Astrocyte (in vitro differentiated cells and primary cell): ENCODE measurements around the gene PLEKHS1.

Experiments
- EZH2 ChIP-seq: IDR thresholded peaks from 2 replicates; pipeline ENCODE4 v1.6.1; 2012; ENCODE audit warnings: mild to moderate bottlenecking, low read length, inconsistent platforms; ENCODE audit not compliant: insufficient read depth
- TF ChIP-seq, protein P1 (sequence below): IDR thresholded peaks from 2 replicates; pipeline ENCODE4 v1.5.1; 2011; ENCODE audit warnings: low read depth, mild to moderate bottlenecking, inconsistent platforms, low read length, moderate library complexity; ENCODE audit not compliant: insufficient read depth

- TF ChIP-seq, protein P1, sequence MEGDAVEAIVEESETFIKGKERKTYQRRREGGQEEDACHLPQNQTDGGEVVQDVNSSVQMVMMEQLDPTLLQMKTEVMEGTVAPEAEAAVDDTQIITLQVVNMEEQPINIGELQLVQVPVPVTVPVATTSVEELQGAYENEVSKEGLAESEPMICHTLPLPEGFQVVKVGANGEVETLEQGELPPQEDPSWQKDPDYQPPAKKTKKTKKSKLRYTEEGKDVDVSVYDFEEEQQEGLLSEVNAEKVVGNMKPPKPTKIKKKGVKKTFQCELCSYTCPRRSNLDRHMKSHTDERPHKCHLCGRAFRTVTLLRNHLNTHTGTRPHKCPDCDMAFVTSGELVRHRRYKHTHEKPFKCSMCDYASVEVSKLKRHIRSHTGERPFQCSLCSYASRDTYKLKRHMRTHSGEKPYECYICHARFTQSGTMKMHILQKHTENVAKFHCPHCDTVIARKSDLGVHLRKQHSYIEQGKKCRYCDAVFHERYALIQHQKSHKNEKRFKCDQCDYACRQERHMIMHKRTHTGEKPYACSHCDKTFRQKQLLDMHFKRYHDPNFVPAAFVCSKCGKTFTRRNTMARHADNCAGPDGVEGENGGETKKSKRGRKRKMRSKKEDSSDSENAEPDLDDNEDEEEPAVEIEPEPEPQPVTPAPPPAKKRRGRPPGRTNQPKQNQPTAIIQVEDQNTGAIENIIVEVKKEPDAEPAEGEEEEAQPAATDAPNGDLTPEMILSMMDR: no peak
- no peak for TF ChIP-seq EZH2
These were observed 35.2 kb upstream of the PLEKHS1 start for GRCh38 chr10:113716109-113716910.
